ENCODE measurements around the gene SLC5A10.

SLC5A10 gene

GRCh38 chr17:18963126-18964017, 11.4 kb downstream of the SLC5A10 start:
- 93 to 94% methylated on average over 23 of the region's 23 CpGs for WGBS, 2 experiments
- H3K4me3 ChIP-seq (ENCODE audit: insufficient read depth, low read depth, low read length), result no peak overlapping the region
- no peaks in the 10 kb centered on the region for H3K27me3 ChIP-seq (ENCODE audit: control insufficient read depth, insufficient read depth, low read length, poor library complexity, severe bottlenecking)
- peaks cover 30% of the 10 kb centered on the region for H3K4me1 ChIP-seq (ENCODE audit: control insufficient read depth, insufficient read depth, low read length)
- H3K9me3 ChIP-seq (ENCODE audit: control insufficient read depth, low read length), result no peaks in the 10 kb centered on the region
- H3K27ac ChIP-seq (ENCODE audit: insufficient read depth, low read depth, low read length, poor library complexity, severe bottlenecking), result no peak overlapping the region
- H3K36me3 ChIP-seq (ENCODE audit: control insufficient read depth, insufficient read depth, low read length), result no peaks in the 10 kb centered on the region

GRCh38 chr17:18964018-18964351, 12.0 kb downstream of the SLC5A10 start:
- 94 to 95% methylated on average over 9 of the region's 9 CpGs for WGBS, 2 experiments
- H3K36me3 ChIP-seq (ENCODE audit: control insufficient read depth, insufficient read depth, low read length), result no peaks in the 10 kb centered on the region
- H3K4me3 ChIP-seq (ENCODE audit: insufficient read depth, low read depth, low read length), result no peak overlapping the region
- no peak overlapping the region for H3K27ac ChIP-seq (ENCODE audit: insufficient read depth, low read depth, low read length, poor library complexity, severe bottlenecking)
- peaks cover 36% of the 10 kb centered on the region for H3K4me1 ChIP-seq (ENCODE audit: control insufficient read depth, insufficient read depth, low read length)
- no peaks in the 10 kb centered on the region for H3K27me3 ChIP-seq (ENCODE audit: control insufficient read depth, insufficient read depth, low read length, poor library complexity, severe bottlenecking)
- no peaks in the 10 kb centered on the region for H3K9me3 ChIP-seq (ENCODE audit: control insufficient read depth, low read length)

DNA sequence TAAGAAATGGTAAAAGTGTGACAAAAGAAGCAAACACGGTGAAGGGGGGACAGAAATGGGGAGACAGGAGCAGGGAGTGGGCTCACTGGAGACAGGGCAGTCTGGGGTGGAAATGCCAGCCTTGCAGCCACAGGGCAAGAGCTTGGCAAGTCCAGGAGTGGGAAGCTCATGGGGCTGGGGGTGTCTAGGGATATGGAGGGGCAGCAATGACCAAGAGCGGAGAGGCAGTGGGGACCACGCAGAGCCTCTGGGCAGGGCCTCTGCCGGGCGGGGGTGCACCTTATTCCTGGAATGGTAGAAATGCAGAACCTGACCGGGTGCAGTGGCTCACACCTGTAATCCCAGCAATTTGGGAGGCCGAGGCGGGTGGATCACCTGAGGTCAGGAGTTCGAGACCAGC, 12.6 kb downstream of the SLC5A10 start:
- no peaks in the 10 kb centered on the region for H3K36me3 ChIP-seq (ENCODE audit: control insufficient read depth, insufficient read depth, low read length)
- H3K27ac ChIP-seq (ENCODE audit: insufficient read depth, low read depth, low read length, poor library complexity, severe bottlenecking), result no peak overlapping the region
- H3K4me1 ChIP-seq (ENCODE audit: control insufficient read depth, insufficient read depth, low read length), result peaks cover 42% of the 10 kb centered on the region
- WGBS, 2 experiments, result 94 to 96% methylated on average over 9 of the region's 9 CpGs
- H3K9me3 ChIP-seq (ENCODE audit: control insufficient read depth, low read length), result no peaks in the 10 kb centered on the region
- no peak overlapping the region for H3K4me3 ChIP-seq (ENCODE audit: insufficient read depth, low read depth, low read length)
- H3K27me3 ChIP-seq (ENCODE audit: control insufficient read depth, insufficient read depth, low read length, poor library complexity, severe bottlenecking), result no peaks in the 10 kb centered on the region

- H3K36me3 ChIP-seq (ENCODE audit: control insufficient read depth, insufficient read depth, low read length), result no peaks in the 10 kb centered on the region
- H3K27me3 ChIP-seq (ENCODE audit: control insufficient read depth, insufficient read depth, low read length, poor library complexity, severe bottlenecking), result no peaks in the 10 kb centered on the region
- no peak overlapping the region for H3K27ac ChIP-seq (ENCODE audit: insufficient read depth, low read depth, low read length, poor library complexity, severe bottlenecking)
- H3K4me1 ChIP-seq (ENCODE audit: control insufficient read depth, insufficient read depth, low read length), result peaks cover 43% of the 10 kb centered on the region
- 90 to 92% methylated on average over 14 of the region's 14 CpGs for WGBS, 2 experiments
- H3K4me3 ChIP-seq (ENCODE audit: insufficient read depth, low read depth, low read length), result no peak overlapping the region
- no peaks in the 10 kb centered on the region for H3K9me3 ChIP-seq (ENCODE audit: control insufficient read depth, low read length)
Observed at GRCh38 chr17:18965530-18966236, 13.7 kb downstream of the SLC5A10 start.

DNA sequence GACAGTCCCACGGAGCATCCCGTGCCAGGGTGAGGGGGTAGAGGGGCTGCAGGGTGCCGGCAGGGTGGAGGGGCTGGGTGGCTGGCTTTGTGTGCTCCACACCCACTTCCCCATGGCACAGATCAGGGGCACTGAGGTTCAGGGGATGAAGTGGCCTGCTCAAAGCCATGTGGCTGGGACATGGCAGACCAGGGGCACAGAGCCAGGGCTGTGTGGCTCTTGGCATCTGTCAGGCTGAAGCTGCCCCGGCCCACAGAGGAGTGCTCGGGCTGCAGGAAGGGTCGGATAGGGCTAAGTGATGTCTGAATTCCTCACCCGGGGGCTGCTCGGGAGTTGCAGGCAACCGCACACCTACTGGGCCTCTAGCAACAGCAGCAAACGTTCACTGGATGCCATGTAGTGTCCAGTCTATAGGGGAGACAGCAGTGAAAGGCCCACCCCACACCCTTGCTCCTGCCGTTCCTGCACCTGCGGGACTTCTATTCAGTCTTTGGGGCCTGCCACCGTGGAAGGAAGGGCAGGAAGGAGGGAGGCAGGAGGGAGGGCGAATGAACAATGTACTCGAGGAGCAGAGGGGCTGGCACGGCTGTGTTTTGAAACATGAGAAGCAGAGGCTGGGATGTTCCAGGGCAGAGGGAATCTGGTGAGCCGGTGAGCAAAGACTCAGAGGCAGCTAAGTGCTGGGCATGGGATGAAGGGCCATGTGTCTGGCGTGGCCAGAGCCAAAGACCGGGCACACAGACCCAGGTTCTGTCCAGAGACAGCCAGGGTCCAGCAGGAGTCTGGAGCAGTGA, 15.1 kb downstream of the SLC5A10 start:
- peak overlapping the region; percentile 63 for H3K27ac ChIP-seq (ENCODE audit: insufficient read depth, low read depth, low read length, poor library complexity, severe bottlenecking)
- H3K9me3 ChIP-seq (ENCODE audit: control insufficient read depth, low read length), result no peaks in the 10 kb centered on the region
- H3K4me3 ChIP-seq (ENCODE audit: insufficient read depth, low read depth, low read length), result no peak overlapping the region
- H3K4me1 ChIP-seq (ENCODE audit: control insufficient read depth, insufficient read depth, low read length), result peaks cover 31% of the 10 kb centered on the region
- no peaks in the 10 kb centered on the region for H3K27me3 ChIP-seq (ENCODE audit: control insufficient read depth, insufficient read depth, low read length, poor library complexity, severe bottlenecking)
- H3K36me3 ChIP-seq (ENCODE audit: control insufficient read depth, insufficient read depth, low read length), result no peaks in the 10 kb centered on the region
- 49 to 50% methylated on average over 19 of the region's 19 CpGs for WGBS, 2 experiments

DNA sequence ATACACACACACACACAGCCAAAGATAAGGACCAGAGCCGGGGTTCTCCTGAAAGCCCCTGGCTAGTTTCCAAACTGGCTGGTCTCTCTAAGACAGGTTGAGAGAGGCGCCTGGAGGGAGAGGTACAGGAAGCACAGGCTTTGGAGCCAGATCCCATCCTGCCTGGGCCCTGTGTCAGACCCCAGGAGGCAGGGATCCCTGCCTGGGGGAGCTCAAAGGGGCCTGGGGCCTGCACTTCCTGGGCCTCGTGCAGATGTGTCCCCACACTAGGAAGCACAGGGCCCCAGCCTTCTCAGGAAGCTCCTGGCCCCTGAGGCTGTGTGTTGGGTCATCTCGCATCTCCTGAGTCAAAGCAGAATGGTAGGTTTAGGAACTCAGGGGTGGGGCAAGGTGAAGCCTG, 16.0 kb downstream of the SLC5A10 start:
- WGBS, 2 experiments, result 76 to 81% methylated on average over 4 of the region's 4 CpGs
- Histone ChIP-seq H3K36me3 (ENCODE audit: control insufficient read depth, insufficient read depth, low read length) (no peaks in the 10 kb centered on the region), H3K27ac (ENCODE audit: insufficient read depth, low read depth, low read length, poor library complexity, severe bottlenecking) (peak overlapping the region; percentile 63), H3K27me3 (ENCODE audit: control insufficient read depth, insufficient read depth, low read length, poor library complexity, severe bottlenecking) (no peaks in the 10 kb centered on the region), H3K9me3 (ENCODE audit: control insufficient read depth, low read length) (no peaks in the 10 kb centered on the region), H3K4me1 (ENCODE audit: control insufficient read depth, insufficient read depth, low read length) (peaks cover 30% of the 10 kb centered on the region), H3K4me3 (ENCODE audit: insufficient read depth, low read depth, low read length) (no peak overlapping the region)

DNA sequence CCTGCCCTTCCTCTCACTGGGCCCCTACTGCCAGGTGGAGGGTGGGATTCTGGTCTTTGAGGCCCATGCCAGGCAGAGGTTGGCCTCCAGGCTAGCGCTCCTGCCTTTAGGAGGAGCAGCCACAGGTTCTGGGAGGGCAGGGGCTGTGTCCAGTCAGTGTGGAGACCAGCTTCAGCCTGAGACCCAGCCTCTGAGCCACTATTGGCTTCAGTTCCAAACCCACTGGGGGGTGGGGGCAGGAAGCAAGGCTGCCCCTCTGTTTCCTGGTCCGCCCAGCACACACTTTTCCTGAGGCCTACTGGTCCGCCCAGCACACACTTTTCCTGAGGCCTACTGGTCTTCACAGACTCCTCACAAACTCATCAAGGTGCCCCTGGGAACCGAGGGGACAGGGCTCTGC, 16.4 kb downstream of the SLC5A10 start:
- Histone ChIP-seq H3K4me3 (ENCODE audit: insufficient read depth, low read depth, low read length) (no peak overlapping the region), H3K4me1 (ENCODE audit: control insufficient read depth, insufficient read depth, low read length) (peaks cover 30% of the 10 kb centered on the region), H3K36me3 (ENCODE audit: control insufficient read depth, insufficient read depth, low read length) (no peaks in the 10 kb centered on the region), H3K27ac (ENCODE audit: insufficient read depth, low read depth, low read length, poor library complexity, severe bottlenecking) (no peak overlapping the region), H3K27me3 (ENCODE audit: control insufficient read depth, insufficient read depth, low read length, poor library complexity, severe bottlenecking) (no peaks in the 10 kb centered on the region), H3K9me3 (ENCODE audit: control insufficient read depth, low read length) (no peaks in the 10 kb centered on the region)
- WGBS, 2 experiments, result 94 to 95% methylated on average over 4 of the region's 4 CpGs

DNA sequence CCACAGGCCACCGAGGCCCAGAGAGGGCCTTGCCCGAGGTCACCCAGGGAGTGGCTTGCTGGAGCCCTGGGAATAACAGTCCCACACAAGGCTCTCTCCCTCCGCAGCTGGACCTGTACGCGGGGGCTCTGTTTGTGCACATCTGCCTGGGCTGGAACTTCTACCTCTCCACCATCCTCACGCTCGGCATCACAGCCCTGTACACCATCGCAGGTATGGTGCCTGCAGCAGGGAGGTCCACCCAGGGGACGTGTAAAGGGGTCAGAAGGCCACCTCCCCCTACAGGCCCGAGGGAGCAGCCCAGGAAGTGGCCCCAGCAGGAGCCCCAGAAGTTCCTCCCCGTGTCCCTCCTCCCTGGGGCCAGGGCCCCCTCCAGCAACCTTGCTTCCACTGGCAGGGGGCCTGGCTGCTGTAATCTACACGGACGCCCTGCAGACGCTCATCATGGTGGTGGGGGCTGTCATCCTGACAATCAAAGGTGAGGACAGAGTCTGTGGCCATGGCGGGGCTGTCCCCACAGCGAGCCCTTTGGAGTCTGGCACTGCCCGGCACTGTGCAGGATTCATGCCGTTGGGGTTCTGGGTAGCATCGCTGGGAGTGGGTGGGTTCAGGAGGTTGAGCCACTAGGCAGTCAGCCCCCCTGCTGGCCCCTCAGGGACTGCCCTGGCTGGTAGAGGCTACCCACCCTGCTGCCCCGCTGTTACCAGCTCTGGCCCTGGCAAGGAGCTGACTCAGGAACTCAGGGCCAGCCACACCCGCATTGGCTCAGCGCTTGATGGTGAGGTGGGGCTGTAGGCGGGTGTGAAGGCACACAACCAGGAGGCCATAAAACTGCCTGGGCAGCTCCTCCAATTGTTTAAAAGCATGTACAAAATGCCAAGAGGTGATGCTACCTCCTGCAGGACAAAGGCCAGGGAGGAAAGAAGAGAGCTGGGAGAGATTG, 17.3 kb downstream of the SLC5A10 start:
- Histone ChIP-seq H3K27ac (ENCODE audit: insufficient read depth, low read depth, low read length, poor library complexity, severe bottlenecking) (no peak overlapping the region), H3K4me3 (ENCODE audit: insufficient read depth, low read depth, low read length) (no peak overlapping the region), H3K9me3 (ENCODE audit: control insufficient read depth, low read length) (no peaks in the 10 kb centered on the region), H3K4me1 (ENCODE audit: control insufficient read depth, insufficient read depth, low read length) (peaks cover 30% of the 10 kb centered on the region), H3K27me3 (ENCODE audit: control insufficient read depth, insufficient read depth, low read length, poor library complexity, severe bottlenecking) (no peaks in the 10 kb centered on the region), H3K36me3 (ENCODE audit: control insufficient read depth, insufficient read depth, low read length) (no peaks in the 10 kb centered on the region)
- WGBS, 2 experiments, result 88 to 90% methylated on average over 23 of the region's 23 CpGs

- Histone ChIP-seq H3K27ac (ENCODE audit: insufficient read depth, low read depth, low read length, poor library complexity, severe bottlenecking) (no peak overlapping the region), H3K9me3 (ENCODE audit: control insufficient read depth, low read length) (no peaks in the 10 kb centered on the region), H3K36me3 (ENCODE audit: control insufficient read depth, insufficient read depth, low read length) (peaks cover 3% of the 10 kb centered on the region), H3K27me3 (ENCODE audit: control insufficient read depth, insufficient read depth, low read length, poor library complexity, severe bottlenecking) (no peaks in the 10 kb centered on the region), H3K4me1 (ENCODE audit: control insufficient read depth, insufficient read depth, low read length) (peaks cover 30% of the 10 kb centered on the region), H3K4me3 (ENCODE audit: insufficient read depth, low read depth, low read length) (no peak overlapping the region)
- 93 to 94% methylated on average over 26 to 27 of the region's 28 CpGs for WGBS, 2 experiments
Observed at GRCh38 chr17:18970582-18971480, 18.9 kb downstream of the SLC5A10 start.
